H9 (cell line): ENCODE results near the gene CCND3. TPM values are rescaled to one million over a fixed set of nuclear protein-coding genes. Genes with fewer than 3 reads are reported as not detected.

Experiments
- DNase-seq: peaks from one replicate; pipeline ENCODE4 v3.0.0-alpha.2; 2017
- H2AFZ ChIP-seq: one replicate; pipeline ENCODE4 v1.6.1; 2013; ENCODE audit warnings: mild to moderate bottlenecking, low read length, control low read depth, moderate library complexity
- H2AK5ac ChIP-seq: 2 replicates; pipeline ENCODE4 v1.6.1; 2013; ENCODE audit warnings: low read length, control low read depth, mixed read lengths; ENCODE audit not compliant: insufficient read length
- H2BK120ac ChIP-seq: one replicate; pipeline ENCODE4 v1.6.1; 2013; ENCODE audit warnings: low read depth, mild to moderate bottlenecking, low read length, control low read depth, inconsistent platforms; ENCODE audit not compliant: poor library complexity, severe bottlenecking
- H2BK12ac ChIP-seq: 2 replicates; pipeline ENCODE4 v1.6.1; 2013; ENCODE audit warnings: low read length, control low read depth, mixed read lengths, low read depth; ENCODE audit not compliant: insufficient read length
- H2BK15ac ChIP-seq: 2 replicates; pipeline ENCODE4 v1.6.1; 2013; ENCODE audit warnings: low read depth, low read length, control low read depth
- H2BK20ac ChIP-seq: one replicate; pipeline ENCODE4 v1.6.1; 2013; ENCODE audit warnings: low read depth, mild to moderate bottlenecking, low read length, control low read depth, inconsistent platforms; ENCODE audit not compliant: poor library complexity, severe bottlenecking
- H2BK5ac ChIP-seq: 2 replicates; pipeline ENCODE4 v1.6.1; 2013; ENCODE audit warnings: low read length, control low read depth, mixed read lengths; ENCODE audit not compliant: insufficient read length
- H3K14ac ChIP-seq: 2 replicates; pipeline ENCODE4 v1.6.1; 2013; ENCODE audit warnings: low read length, control low read depth; ENCODE audit not compliant: insufficient read depth
- H3K18ac ChIP-seq: 2 replicates; pipeline ENCODE4 v1.6.1; 2013; ENCODE audit warnings: low read depth, mild to moderate bottlenecking, mixed read lengths, low read length, control low read depth; ENCODE audit not compliant: insufficient read length
- H3K23ac ChIP-seq: 2 replicates; pipeline ENCODE4 v1.6.1; 2013; ENCODE audit warnings: low read length, control low read depth, mixed read lengths, low read depth; ENCODE audit not compliant: insufficient read length
- H3K23me2 ChIP-seq: 2 replicates; pipeline ENCODE4 v1.6.1; 2013; ENCODE audit warnings: low read depth, mild to moderate bottlenecking, mixed read lengths, low read length, control low read depth; ENCODE audit not compliant: insufficient read length, poor library complexity, severe bottlenecking
- H3K27ac ChIP-seq: 2 replicates; pipeline ENCODE4 v1.5.1; 2013; ENCODE audit warnings: low read length, control low read depth, mixed read lengths, low read depth; ENCODE audit not compliant: insufficient read length
- H3K27me3 ChIP-seq: 2 replicates; pipeline ENCODE4 v1.6.1; 2013; ENCODE audit warnings: low read length, control low read depth, inconsistent platforms; ENCODE audit not compliant: insufficient read depth
- H3K4ac ChIP-seq: 2 replicates; pipeline ENCODE4 v1.6.1; 2013; ENCODE audit warnings: low read depth, mild to moderate bottlenecking, control low read depth, inconsistent platforms, low read length, moderate library complexity
- H3K4me1 ChIP-seq: 2 replicates; pipeline ENCODE4 v1.6.1; 2013; ENCODE audit warnings: low read length, control low read depth, inconsistent platforms; ENCODE audit not compliant: insufficient read depth
- H3K4me2 ChIP-seq: 2 replicates; pipeline ENCODE4 v1.6.1; 2013; ENCODE audit warnings: low read length, control low read depth, mixed read lengths; ENCODE audit not compliant: insufficient read length, insufficient read depth
- H3K56ac ChIP-seq: 2 replicates; pipeline ENCODE4 v1.6.1; 2013; ENCODE audit warnings: low read depth, mild to moderate bottlenecking, mixed read lengths, low read length, control low read depth; ENCODE audit not compliant: insufficient read length
- H3K79me1 ChIP-seq: 2 replicates; pipeline ENCODE4 v1.6.1; 2013; ENCODE audit warnings: low read depth, mild to moderate bottlenecking, moderate library complexity, low read length, control low read depth, inconsistent platforms; ENCODE audit not compliant: insufficient read depth, poor library complexity, severe bottlenecking
- H3K79me2 ChIP-seq: 2 replicates; pipeline ENCODE4 v1.6.1; 2013; ENCODE audit warnings: low read length, control low read depth, inconsistent platforms; ENCODE audit not compliant: insufficient read depth
- H3K9ac ChIP-seq: 2 replicates; pipeline ENCODE4 v1.6.1; 2013; ENCODE audit warnings: low read length, control low read depth, mixed read lengths; ENCODE audit not compliant: insufficient read length; ENCODE audit errors: extremely low read depth
- H3K9me3 ChIP-seq: one replicate; pipeline ENCODE4 v1.6.1; 2013; ENCODE audit warnings: low read depth, low read length, inconsistent platforms; ENCODE audit not compliant: control insufficient read depth
- H3T11ph ChIP-seq: one replicate; pipeline ENCODE4 v1.6.1; 2013; ENCODE audit warnings: mild to moderate bottlenecking, low read length, control low read depth, inconsistent platforms
- H4K20me1 ChIP-seq: one replicate; pipeline ENCODE4 v1.6.1; 2013; ENCODE audit not compliant: control insufficient read depth, insufficient read length, insufficient read depth
- H4K5ac ChIP-seq: 2 replicates; pipeline ENCODE4 v1.6.1; 2013; ENCODE audit warnings: low read depth, mild to moderate bottlenecking, mixed read lengths, low read length, control low read depth; ENCODE audit not compliant: insufficient read length
- H4K8ac ChIP-seq: replicated peaks from 2 replicates; pipeline ENCODE4 v1.6.1; 2013; ENCODE audit warnings: low read length, control low read depth, mixed read lengths, low read depth; ENCODE audit not compliant: insufficient read length
- H4K91ac ChIP-seq: 2 replicates; pipeline ENCODE4 v1.6.1; 2013; ENCODE audit warnings: low read depth, mild to moderate bottlenecking, moderate library complexity, mixed read lengths, low read length, control low read depth; ENCODE audit not compliant: insufficient read length
- H3K27ac Mint-ChIP-seq, 3 experiments: 2 replicates in 2 of 3; 3 replicates in 1 of 3; pipeline ENCODE4 v1.8.0; 2020 to 2021; ENCODE audit warnings: mixed read lengths in 3 of 3, mild to moderate bottlenecking in 1 of 3, moderate library complexity in 1 of 3
- H3K27me3 Mint-ChIP-seq: 2 replicates; pipeline ENCODE4 v1.8.0; 2021; ENCODE audit warnings: low read depth, mild to moderate bottlenecking, moderate library complexity, mixed read lengths
- H3K36me3 Mint-ChIP-seq, 3 experiments: 2 replicates in 2 of 3; 3 replicates in 1 of 3; pipeline ENCODE4 v1.8.0; 2020 to 2021; ENCODE audit warnings: low read depth in 3 of 3, mixed read lengths in 3 of 3; ENCODE audit not compliant: insufficient read depth in 1 of 3
- H3K4me1 Mint-ChIP-seq, 2 experiments: 2 replicates each; pipeline ENCODE4 v1.8.0; 2020; ENCODE audit warnings: mixed read lengths in 2 of 2
- H3K4me3 Mint-ChIP-seq, 2 experiments: 2 replicates in 1 of 2; 3 replicates in 1 of 2; pipeline ENCODE4 v1.8.0; 2020 to 2021; ENCODE audit warnings: mild to moderate bottlenecking in 2 of 2, mixed read lengths in 2 of 2, moderate library complexity in 1 of 2
- H3K9me3 Mint-ChIP-seq, 2 experiments: 2 replicates in 1 of 2; 3 replicates in 1 of 2; pipeline ENCODE4 v1.8.0; 2020; ENCODE audit warnings: mild to moderate bottlenecking in 2 of 2, mixed read lengths in 2 of 2, moderate library complexity in 1 of 2
- CTCF ChIP-seq: fragments of 200-600 bp; sonication (generic); conservative IDR thresholded peaks from 3 replicates; pipeline ENCODE4 v1.8.0; 2021; ENCODE audit warnings: antibody characterized with exemption, mild to moderate bottlenecking
- WGBS: extraction: QIAGEN DNeasy Blood & Tissue Kit; methylation state at CpG from one replicate; pipeline ENCODE4 v1.1.7; 2013; ENCODE audit warnings: missing lambda C conversion rate, low lambda C conversion rate, mixed read lengths; ENCODE audit not compliant: insufficient read length; ENCODE audit errors: extremely low coverage; 5-methylcytosine and 5-hydroxymethylcytosine counted together
- total RNA-seq: library from RNA; stranded (reverse); gene quantifications from 2 replicates; pipeline ENCODE4 v1.2.1, GENCODE V29; 2021

CCND3 gene
- total RNA-seq, 1 experiment from 2014 or later = 24.2 TPM

GRCh38 chr6:41947581-41948220 is 6.1 kb upstream of the CCND3 start:
- no peaks in the 10 kb centered on the region for H3K4me1 ChIP-seq
- H3K27ac Mint-ChIP-seq = no peak overlapping the region
- H2BK120ac ChIP-seq = no peak overlapping the region
- H3K4me3 Mint-ChIP-seq = no peak overlapping the region
- no peaks in the 10 kb centered on the region for H4K20me1 ChIP-seq
- no peak overlapping the region for H2BK20ac ChIP-seq
- H3K9me3 ChIP-seq = no peaks in the 10 kb centered on the region
- H3K27me3 ChIP-seq = no peaks in the 10 kb centered on the region
- no peak overlapping the region for H2BK5ac ChIP-seq
- no peak overlapping the region for H3K4ac ChIP-seq
- peaks cover 2% of the 10 kb centered on the region for H3K27me3 Mint-ChIP-seq
- no peak overlapping the region for H3K14ac ChIP-seq
- H3K9ac ChIP-seq = no peak overlapping the region
- H3K9me3 Mint-ChIP-seq = no peaks in the 10 kb centered on the region
- H2BK12ac ChIP-seq = no peak overlapping the region
- H2AFZ ChIP-seq = no peak overlapping the region
- H4K91ac ChIP-seq = no peak overlapping the region
- no peaks in the 10 kb centered on the region; a peak in 1 of 4 replicates for H3K4me1 Mint-ChIP-seq
- no peak overlapping the region for H3K4me2 ChIP-seq
- no peak overlapping the region for H3K27ac ChIP-seq
- no peak overlapping the region for H2AK5ac ChIP-seq
- no peak overlapping the region for H3K56ac ChIP-seq
- no peak overlapping the region for H4K5ac ChIP-seq
- no peaks in the 10 kb centered on the region for H3K36me3 Mint-ChIP-seq
- no peak overlapping the region for H3K18ac ChIP-seq
- no peaks in the 10 kb centered on the region for H3K79me2 ChIP-seq
- H3K23me2 ChIP-seq = no peaks in the 10 kb centered on the region
- no peak overlapping the region for H2BK15ac ChIP-seq
- no peaks in the 10 kb centered on the region for H3K79me1 ChIP-seq
- WGBS = 100% methylated on average over 4 of the region's 10 CpGs
- no peak overlapping the region for H3T11ph ChIP-seq
- no peak for DNase-seq
- no peak overlapping the region for H4K8ac ChIP-seq
- TF ChIP-seq CTCF = no peak
- no peak overlapping the region for H3K23ac ChIP-seq
